ENCODE measurements around the gene DLX5.

DLX5 gene

DNA sequence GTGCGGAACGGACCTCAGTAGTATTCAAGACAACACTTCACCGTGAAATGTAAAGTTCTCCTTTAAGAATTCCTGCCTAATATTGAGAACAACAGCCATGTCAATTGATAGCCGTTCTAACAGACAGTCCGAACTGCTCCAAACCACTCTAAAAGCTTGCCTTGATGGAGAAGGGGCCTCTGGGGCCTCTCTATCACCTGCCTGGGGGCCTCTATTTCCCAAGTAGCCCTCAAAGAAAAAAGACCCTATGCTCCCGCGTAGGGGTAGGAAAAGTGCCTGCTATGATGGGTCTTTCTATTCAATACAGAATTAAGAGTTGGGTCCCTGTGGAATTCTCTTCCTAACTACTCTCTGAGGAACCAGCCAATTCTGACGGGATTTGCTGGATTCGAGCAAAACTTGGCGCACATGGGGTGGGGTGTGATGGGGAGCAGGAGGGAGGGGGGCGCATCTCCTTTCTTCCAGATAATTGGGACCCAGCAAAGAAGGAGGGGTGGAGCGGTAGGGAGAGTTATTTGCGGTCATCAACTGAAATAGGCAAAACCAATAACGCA, 27.6 kb downstream of the DLX5 start:
- no peak overlapping the region for H3K4me3 ChIP-seq (ENCODE audit: insufficient read length, low read depth)
- peaks cover 88% of the 10 kb centered on the region for H3K27me3 ChIP-seq (ENCODE audit: insufficient read depth, insufficient read length)
- no peaks in the 10 kb centered on the region for H3K36me3 ChIP-seq (ENCODE audit: insufficient read depth, insufficient read length, low read length)
- TF ChIP-seq ZNF274 (IDR thresholded peaks at IDR 0.05; ENCODE audit: low read depth, low read length): no peak
- no peak for TF ChIP-seq YY1 (IDR thresholded peaks at IDR 0.05; ENCODE audit: insufficient read depth, insufficient read length)
- TF ChIP-seq SUZ12 (IDR thresholded peaks at IDR 0.05; ENCODE audit: extremely low read depth, insufficient read depth, insufficient read length): no peak
- no peaks in the 10 kb centered on the region for H3K4me1 ChIP-seq (ENCODE audit: insufficient read depth, insufficient read length)
- H3K9ac ChIP-seq (ENCODE audit: insufficient read length, low read depth): no peak overlapping the region
- H3K9me3 ChIP-seq (ENCODE audit: insufficient read depth, low read length): 0 out of 2 replicates have a peak, but pooled peaks cover 6% of the 10 kb centered on the region
- DNase-seq (ENCODE audit: low read depth, low spot score): no peak

DNA sequence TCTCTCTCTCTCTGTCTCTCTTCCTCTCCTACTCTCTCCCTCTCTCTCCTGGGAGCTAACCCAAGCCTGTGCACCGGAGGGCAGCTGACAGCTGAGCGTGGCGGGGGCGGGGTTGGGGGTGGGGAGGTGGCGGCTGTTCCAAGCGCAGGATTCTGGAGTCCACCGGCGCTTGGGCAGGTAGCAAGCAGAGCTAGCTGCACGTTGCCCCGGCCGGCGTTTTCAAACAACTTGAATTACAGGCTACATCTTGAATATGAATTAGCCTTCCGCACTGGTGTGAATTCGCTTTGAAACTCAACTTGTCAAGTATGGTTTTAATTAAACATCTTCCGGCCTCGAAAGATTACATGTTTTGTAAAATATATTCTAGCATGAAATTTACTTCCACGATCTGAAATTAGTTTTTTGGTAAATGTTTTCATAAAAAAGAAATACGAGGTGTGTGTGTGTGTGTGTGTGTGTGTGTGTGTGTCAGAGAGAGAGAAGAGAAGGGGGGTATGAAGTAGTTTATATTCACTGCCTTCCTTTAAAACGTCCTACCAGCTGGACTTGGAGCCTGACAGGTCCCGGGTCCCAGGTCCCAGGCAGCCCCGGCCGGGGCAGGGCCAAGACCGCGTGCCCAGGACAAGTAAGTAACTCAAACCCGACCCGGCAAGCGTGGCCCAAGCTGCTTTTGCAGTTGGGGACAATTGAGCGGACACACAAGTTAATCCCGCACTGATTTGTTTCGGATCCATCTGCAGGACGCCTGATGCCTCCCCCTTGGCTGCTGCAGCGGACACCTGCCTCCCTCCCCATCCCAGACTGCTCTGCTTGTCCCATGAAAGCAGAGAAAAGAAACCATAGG, 28.3 kb downstream of the DLX5 start:
- peaks cover 95% of the 10 kb centered on the region for H3K27me3 ChIP-seq (ENCODE audit: insufficient read depth, insufficient read length)
- H3K4me1 ChIP-seq (ENCODE audit: insufficient read depth, insufficient read length): no peaks in the 10 kb centered on the region
- H3K9ac ChIP-seq (ENCODE audit: insufficient read length, low read depth): no peak overlapping the region
- H3K36me3 ChIP-seq (ENCODE audit: insufficient read depth, insufficient read length, low read length): no peaks in the 10 kb centered on the region
- TF ChIP-seq ZNF274 (IDR thresholded peaks at IDR 0.05; ENCODE audit: low read depth, low read length) (no peak), SUZ12 (IDR thresholded peaks at IDR 0.05; ENCODE audit: extremely low read depth, insufficient read depth, insufficient read length) (no peak), YY1 (IDR thresholded peaks at IDR 0.05; ENCODE audit: insufficient read depth, insufficient read length) (no peak)
- H3K4me3 ChIP-seq (ENCODE audit: insufficient read length, low read depth): no peak overlapping the region
- 0 out of 2 replicates have a peak, but pooled peaks cover 6% of the 10 kb centered on the region for H3K9me3 ChIP-seq (ENCODE audit: insufficient read depth, low read length)
- DNase-seq (ENCODE audit: low read depth, low spot score): no peak

DNA sequence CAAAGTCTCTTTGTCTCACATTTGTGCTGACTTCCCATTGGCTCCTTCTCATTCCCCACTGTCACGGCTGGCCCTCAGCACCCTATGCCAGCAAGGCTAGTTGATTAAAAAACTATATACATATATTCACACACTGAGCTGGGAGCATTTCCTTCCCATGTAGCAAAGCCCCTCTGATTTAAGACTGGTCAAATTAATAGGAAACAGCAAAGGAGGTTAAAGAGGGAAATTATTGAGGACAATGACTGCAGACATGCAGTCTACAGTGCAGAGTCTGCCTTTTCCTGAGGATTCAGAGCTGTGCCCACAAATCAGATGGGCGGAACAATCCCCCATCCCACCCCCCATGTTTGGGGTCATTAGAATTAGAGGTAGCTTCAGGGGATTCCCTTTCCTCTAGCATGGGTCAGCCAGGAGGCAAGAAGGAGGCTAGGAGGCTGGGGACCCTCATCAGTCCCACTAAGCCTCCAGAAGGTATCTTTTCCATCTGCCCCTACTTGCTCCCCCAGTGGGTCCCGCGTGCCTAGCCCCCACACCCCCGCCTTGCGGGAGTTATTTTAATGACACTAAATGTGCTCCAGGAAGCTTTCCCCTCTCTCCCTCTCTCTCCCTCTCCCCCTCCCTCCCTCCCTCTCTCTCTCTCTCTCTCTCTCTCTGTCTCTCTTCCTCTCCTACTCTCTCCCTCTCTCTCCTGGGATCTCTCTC, 29.1 kb downstream of the DLX5 start:
- Histone ChIP-seq H3K36me3 (ENCODE audit: insufficient read depth, insufficient read length, low read length) (no peaks in the 10 kb centered on the region), H3K4me3 (ENCODE audit: insufficient read length, low read depth) (no peak overlapping the region), H3K27me3 (ENCODE audit: insufficient read depth, insufficient read length) (peaks cover 97% of the 10 kb centered on the region), H3K9ac (ENCODE audit: insufficient read length, low read depth) (no peak overlapping the region), H3K9me3 (ENCODE audit: insufficient read depth, low read length) (0 out of 2 replicates have a peak, but pooled peaks cover 6% of the 10 kb centered on the region), H3K4me1 (ENCODE audit: insufficient read depth, insufficient read length) (no peaks in the 10 kb centered on the region)
- DNase-seq (ENCODE audit: low read depth, low spot score): no peak
- TF ChIP-seq YY1 (IDR thresholded peaks at IDR 0.05; ENCODE audit: insufficient read depth, insufficient read length) (no peak), SUZ12 (IDR thresholded peaks at IDR 0.05; ENCODE audit: extremely low read depth, insufficient read depth, insufficient read length) (no peak), ZNF274 (IDR thresholded peaks at IDR 0.05; ENCODE audit: low read depth, low read length) (no peak)

DNA sequence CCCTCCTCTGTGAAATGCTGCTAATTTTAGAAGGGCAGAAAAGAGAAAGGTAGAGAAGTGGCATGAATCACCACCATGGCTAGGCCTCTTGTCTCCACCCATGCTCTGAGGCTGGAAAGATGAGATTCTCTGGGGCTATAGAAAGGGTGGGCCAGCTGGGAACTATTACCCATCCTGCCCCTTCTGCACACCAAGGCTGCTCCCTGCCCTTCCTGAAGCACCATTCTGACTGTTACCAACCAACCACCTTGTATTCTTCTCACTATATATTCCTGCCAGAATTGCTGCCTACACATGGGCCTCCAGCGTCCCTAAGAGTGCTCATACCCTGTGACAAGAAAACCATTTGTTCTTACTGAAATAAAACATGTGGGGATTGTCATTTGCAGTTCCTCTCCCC, 30.7 kb downstream of the DLX5 start:
- H3K9ac ChIP-seq (ENCODE audit: insufficient read length, low read depth): no peak overlapping the region
- no peaks in the 10 kb centered on the region for H3K36me3 ChIP-seq (ENCODE audit: insufficient read depth, insufficient read length, low read length)
- TF ChIP-seq SUZ12 (IDR thresholded peaks at IDR 0.05; ENCODE audit: extremely low read depth, insufficient read depth, insufficient read length) (no peak), ZNF274 (IDR thresholded peaks at IDR 0.05; ENCODE audit: low read depth, low read length) (no peak), YY1 (IDR thresholded peaks at IDR 0.05; ENCODE audit: insufficient read depth, insufficient read length) (no peak)
- 0 out of 2 replicates have a peak, but pooled peaks cover 6% of the 10 kb centered on the region for H3K9me3 ChIP-seq (ENCODE audit: insufficient read depth, low read length)
- no peaks in the 10 kb centered on the region for H3K4me1 ChIP-seq (ENCODE audit: insufficient read depth, insufficient read length)
- H3K4me3 ChIP-seq (ENCODE audit: insufficient read length, low read depth): no peak overlapping the region
- H3K27me3 ChIP-seq (ENCODE audit: insufficient read depth, insufficient read length): peaks cover 97% of the 10 kb centered on the region
- no peak for DNase-seq (ENCODE audit: low read depth, low spot score)

DNA sequence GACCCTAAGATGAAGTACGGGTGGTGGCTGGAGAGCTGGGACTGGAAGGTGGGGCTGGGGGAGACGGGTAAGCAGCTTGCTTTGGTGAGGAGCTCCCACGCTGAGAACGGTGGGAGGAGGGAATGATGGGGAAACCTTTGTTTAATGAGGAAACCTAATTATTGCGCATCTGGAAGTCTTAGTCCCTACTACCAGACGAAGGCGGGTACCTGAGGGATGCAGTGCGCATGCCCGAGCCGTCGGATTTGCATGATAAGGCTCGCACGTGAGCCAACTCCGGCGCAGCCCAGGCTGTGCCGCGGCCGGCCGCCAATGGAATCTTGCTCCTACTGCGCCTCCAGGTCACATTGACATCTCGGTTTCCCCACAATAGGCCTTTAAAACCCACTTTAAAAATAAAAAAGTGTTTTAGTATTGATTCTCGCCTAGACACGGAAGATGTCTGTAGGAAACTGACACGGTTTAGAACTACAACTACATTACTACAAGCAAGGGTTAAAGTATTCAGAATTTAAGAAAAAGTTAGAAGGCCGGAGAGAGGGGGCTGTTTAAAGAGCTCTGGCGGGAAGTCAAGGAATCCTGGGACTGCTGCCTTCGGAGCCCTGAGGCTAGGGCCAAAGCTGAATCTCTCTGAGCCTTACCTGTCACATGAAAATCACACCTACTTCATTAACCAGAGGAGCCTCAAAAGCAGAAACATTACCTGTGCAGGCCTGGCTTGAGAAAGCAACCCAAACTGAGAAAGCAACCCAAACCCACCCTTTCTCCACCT, 31.4 kb downstream of the DLX5 start:
- H3K4me3 ChIP-seq (ENCODE audit: insufficient read length, low read depth): no peak overlapping the region
- no peaks in the 10 kb centered on the region for H3K36me3 ChIP-seq (ENCODE audit: insufficient read depth, insufficient read length, low read length)
- H3K4me1 ChIP-seq (ENCODE audit: insufficient read depth, insufficient read length): no peaks in the 10 kb centered on the region
- TF ChIP-seq SUZ12 (IDR thresholded peaks at IDR 0.05; ENCODE audit: extremely low read depth, insufficient read depth, insufficient read length) (no peak), YY1 (IDR thresholded peaks at IDR 0.05; ENCODE audit: insufficient read depth, insufficient read length) (no peak), ZNF274 (IDR thresholded peaks at IDR 0.05; ENCODE audit: low read depth, low read length) (no peak)
- peaks cover 97% of the 10 kb centered on the region for H3K27me3 ChIP-seq (ENCODE audit: insufficient read depth, insufficient read length)
- DNase-seq (ENCODE audit: low read depth, low spot score): no peak
- 0 out of 2 replicates have a peak, but pooled peaks cover 6% of the 10 kb centered on the region for H3K9me3 ChIP-seq (ENCODE audit: insufficient read depth, low read length)
- no peak overlapping the region for H3K9ac ChIP-seq (ENCODE audit: insufficient read length, low read depth)

DNA sequence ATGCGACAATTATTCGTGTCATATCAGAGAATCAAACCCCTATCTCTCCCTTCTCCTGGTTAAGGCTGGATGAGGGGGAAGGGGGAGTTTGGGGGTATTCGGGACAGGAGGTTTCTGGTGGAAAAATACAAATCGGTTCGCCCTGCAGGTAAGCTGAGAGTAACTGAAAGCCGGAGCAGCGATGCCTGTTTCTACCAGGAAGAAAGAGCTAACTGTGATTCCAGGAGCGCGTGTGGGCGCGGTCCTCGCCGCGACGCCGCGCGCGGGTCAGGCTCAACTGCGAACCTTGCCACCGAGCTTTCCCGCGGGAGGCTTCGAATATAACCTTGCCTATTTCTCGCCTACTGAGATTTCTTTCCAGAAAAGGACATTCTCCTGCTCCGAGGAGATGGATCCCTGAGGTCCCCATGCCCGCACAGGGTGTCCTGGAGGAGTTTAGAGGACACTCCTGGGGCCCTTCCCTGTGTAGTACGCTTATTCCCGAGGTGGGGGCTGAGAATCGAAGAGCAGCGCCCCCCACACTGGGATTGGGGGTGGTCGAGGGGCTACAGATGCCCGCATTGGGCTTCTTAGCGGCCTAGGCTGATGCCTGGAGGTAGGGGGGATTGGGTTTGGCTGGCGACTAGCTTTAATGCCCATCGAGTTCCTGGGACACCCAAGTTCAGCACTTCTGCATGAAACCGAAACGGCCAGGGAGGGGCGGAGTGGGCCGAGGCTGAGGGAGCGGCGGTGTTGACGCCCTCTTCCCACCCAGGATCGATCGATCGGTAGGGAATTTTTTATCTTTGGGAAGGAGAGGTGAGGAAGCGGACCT, 32.2 kb downstream of the DLX5 start:
- H3K27me3 ChIP-seq (ENCODE audit: insufficient read depth, insufficient read length): peaks cover 97% of the 10 kb centered on the region
- no peaks in the 10 kb centered on the region for H3K4me1 ChIP-seq (ENCODE audit: insufficient read depth, insufficient read length)
- no peak for DNase-seq (ENCODE audit: low read depth, low spot score)
- TF ChIP-seq ZNF274 (IDR thresholded peaks at IDR 0.05; ENCODE audit: low read depth, low read length) (no peak), YY1 (IDR thresholded peaks at IDR 0.05; ENCODE audit: insufficient read depth, insufficient read length) (no peak), SUZ12 (IDR thresholded peaks at IDR 0.05; ENCODE audit: extremely low read depth, insufficient read depth, insufficient read length) (peak; percentile 51)
- no peak overlapping the region for H3K4me3 ChIP-seq (ENCODE audit: insufficient read length, low read depth)
- H3K9ac ChIP-seq (ENCODE audit: insufficient read length, low read depth): no peak overlapping the region
- no peaks in the 10 kb centered on the region for H3K36me3 ChIP-seq (ENCODE audit: insufficient read depth, insufficient read length, low read length)
- H3K9me3 ChIP-seq (ENCODE audit: insufficient read depth, low read length): 0 out of 2 replicates have a peak, but pooled peaks cover 6% of the 10 kb centered on the region
